ENCODE measurements around the gene SDK2. TPM values are rescaled to one million over a fixed set of nuclear protein-coding genes. Genes with fewer than 3 reads are reported as not detected.

SDK2 gene
- total and polyA plus RNA-seq, 2 experiments from 2014 or later = 0.74 to 5.1 TPM

DNA sequence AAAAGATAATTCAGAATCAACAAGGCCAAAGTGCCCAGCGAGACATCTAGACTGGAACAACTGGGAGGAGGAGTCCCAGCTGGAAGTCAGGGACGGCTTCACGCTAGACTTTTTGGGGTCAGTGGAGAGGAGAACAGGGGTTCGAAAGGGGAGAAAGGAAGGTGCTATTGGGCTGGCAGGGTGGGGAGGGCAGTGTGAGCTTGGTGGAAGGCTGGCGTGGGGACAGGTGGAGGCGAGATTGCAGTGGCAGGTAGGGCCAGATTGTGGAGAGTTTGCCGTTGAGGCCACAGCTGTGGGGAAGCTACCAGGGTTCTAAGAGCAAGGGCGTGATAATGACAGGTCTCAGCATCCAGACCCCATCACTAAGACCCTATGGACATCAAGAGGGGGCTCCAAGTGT lies 10.5 kb downstream of the SDK2 start:
- H3K36me3 ChIP-seq (ENCODE audit: insufficient read depth) = no peaks in the 10 kb centered on the region
- DNase-seq (ENCODE audit: low spot score) (no peak), ATAC-seq (no peak)
- Mint-ChIP-seq H3K9me3 (no peaks in the 10 kb centered on the region; the same call in 2 of the 3 replicates), H3K36me3 (ENCODE audit: low read depth) (no peaks in the 10 kb centered on the region), H3K4me3 (no peak overlapping the region), H3K27me3 (ENCODE audit: insufficient read depth, low read depth, poor library complexity) (peaks cover 10% of the 10 kb centered on the region), H3K27ac (no peak overlapping the region), H3K4me1 (no peaks in the 10 kb centered on the region; the same call in 2 of the 3 replicates)
- no peak overlapping the region for H3K27ac ChIP-seq (ENCODE audit: low read depth)
- TF ChIP-seq POLR2AphosphoS5 (IDR thresholded peaks at IDR 0.05; ENCODE audit: low read depth) = no peak
- TF ChIP-seq, protein P1, sequence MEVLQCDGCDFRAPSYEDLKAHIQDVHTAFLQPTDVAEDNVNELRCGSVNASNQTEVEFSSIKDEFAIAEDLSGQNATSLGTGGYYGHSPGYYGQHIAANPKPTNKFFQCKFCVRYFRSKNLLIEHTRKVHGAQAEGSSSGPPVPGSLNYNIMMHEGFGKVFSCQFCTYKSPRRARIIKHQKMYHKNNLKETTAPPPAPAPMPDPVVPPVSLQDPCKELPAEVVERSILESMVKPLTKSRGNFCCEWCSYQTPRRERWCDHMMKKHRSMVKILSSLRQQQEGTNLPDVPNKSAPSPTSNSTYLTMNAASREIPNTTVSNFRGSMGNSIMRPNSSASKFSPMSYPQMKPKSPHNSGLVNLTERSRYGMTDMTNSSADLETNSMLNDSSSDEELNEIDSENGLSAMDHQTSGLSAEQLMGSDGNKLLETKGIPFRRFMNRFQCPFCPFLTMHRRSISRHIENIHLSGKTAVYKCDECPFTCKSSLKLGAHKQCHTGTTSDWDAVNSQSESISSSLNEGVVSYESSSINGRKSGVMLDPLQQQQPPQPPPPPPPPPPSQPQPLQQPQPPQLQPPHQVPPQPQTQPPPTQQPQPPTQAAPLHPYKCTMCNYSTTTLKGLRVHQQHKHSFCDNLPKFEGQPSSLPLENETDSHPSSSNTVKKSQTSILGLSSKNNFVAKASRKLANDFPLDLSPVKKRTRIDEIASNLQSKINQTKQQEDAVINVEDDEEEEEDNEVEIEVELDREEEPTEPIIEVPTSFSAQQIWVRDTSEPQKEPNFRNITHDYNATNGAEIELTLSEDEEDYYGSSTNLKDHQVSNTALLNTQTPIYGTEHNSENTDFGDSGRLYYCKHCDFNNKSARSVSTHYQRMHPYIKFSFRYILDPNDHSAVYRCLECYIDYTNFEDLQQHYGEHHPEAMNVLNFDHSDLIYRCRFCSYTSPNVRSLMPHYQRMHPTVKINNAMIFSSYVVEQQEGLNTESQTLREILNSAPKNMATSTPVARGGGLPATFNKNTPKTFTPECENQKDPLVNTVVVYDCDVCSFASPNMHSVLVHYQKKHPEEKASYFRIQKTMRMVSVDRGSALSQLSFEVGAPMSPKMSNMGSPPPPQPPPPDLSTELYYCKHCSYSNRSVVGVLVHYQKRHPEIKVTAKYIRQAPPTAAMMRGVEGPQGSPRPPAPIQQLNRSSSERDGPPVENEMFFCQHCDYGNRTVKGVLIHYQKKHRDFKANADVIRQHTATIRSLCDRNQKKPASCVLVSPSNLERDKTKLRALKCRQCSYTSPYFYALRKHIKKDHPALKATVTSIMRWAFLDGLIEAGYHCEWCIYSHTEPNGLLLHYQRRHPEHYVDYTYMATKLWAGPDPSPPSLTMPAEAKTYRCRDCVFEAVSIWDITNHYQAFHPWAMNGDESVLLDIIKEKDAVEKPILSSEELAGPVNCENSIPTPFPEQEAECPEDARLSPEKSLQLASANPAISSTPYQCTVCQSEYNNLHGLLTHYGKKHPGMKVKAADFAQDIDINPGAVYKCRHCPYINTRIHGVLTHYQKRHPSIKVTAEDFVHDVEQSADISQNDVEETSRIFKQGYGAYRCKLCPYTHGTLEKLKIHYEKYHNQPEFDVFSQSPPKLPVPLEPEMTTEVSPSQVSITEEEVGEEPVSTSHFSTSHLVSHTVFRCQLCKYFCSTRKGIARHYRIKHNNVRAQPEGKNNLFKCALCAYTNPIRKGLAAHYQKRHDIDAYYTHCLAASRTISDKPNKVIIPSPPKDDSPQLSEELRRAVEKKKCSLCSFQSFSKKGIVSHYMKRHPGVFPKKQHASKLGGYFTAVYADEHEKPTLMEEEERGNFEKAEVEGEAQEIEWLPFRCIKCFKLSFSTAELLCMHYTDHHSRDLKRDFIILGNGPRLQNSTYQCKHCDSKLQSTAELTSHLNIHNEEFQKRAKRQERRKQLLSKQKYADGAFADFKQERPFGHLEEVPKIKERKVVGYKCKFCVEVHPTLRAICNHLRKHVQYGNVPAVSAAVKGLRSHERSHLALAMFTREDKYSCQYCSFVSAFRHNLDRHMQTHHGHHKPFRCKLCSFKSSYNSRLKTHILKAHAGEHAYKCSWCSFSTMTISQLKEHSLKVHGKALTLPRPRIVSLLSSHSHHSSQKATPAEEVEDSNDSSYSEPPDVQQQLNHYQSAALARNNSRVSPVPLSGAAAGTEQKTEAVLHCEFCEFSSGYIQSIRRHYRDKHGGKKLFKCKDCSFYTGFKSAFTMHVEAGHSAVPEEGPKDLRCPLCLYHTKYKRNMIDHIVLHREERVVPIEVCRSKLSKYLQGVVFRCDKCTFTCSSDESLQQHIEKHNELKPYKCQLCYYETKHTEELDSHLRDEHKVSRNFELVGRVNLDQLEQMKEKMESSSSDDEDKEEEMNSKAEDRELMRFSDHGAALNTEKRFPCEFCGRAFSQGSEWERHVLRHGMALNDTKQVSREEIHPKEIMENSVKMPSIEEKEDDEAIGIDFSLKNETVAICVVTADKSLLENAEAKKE (CRISPR knock-in tag; IDR thresholded peaks at IDR 0.05) = no peak
- TF ChIP-seq EZH2 (IDR thresholded peaks at IDR 0.05; ENCODE audit: low read depth, unreplicated experiment) = no peak
- TF ChIP-seq, protein P2, sequence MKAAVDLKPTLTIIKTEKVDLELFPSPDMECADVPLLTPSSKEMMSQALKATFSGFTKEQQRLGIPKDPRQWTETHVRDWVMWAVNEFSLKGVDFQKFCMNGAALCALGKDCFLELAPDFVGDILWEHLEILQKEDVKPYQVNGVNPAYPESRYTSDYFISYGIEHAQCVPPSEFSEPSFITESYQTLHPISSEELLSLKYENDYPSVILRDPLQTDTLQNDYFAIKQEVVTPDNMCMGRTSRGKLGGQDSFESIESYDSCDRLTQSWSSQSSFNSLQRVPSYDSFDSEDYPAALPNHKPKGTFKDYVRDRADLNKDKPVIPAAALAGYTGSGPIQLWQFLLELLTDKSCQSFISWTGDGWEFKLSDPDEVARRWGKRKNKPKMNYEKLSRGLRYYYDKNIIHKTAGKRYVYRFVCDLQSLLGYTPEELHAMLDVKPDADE (IDR thresholded peaks at IDR 0.05) = no peak
- TF ChIP-seq, protein P3, sequence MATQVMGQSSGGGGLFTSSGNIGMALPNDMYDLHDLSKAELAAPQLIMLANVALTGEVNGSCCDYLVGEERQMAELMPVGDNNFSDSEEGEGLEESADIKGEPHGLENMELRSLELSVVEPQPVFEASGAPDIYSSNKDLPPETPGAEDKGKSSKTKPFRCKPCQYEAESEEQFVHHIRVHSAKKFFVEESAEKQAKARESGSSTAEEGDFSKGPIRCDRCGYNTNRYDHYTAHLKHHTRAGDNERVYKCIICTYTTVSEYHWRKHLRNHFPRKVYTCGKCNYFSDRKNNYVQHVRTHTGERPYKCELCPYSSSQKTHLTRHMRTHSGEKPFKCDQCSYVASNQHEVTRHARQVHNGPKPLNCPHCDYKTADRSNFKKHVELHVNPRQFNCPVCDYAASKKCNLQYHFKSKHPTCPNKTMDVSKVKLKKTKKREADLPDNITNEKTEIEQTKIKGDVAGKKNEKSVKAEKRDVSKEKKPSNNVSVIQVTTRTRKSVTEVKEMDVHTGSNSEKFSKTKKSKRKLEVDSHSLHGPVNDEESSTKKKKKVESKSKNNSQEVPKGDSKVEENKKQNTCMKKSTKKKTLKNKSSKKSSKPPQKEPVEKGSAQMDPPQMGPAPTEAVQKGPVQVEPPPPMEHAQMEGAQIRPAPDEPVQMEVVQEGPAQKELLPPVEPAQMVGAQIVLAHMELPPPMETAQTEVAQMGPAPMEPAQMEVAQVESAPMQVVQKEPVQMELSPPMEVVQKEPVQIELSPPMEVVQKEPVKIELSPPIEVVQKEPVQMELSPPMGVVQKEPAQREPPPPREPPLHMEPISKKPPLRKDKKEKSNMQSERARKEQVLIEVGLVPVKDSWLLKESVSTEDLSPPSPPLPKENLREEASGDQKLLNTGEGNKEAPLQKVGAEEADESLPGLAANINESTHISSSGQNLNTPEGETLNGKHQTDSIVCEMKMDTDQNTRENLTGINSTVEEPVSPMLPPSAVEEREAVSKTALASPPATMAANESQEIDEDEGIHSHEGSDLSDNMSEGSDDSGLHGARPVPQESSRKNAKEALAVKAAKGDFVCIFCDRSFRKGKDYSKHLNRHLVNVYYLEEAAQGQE (IDR thresholded peaks at IDR 0.05; ENCODE audit: unreplicated experiment) = no peak
- TF ChIP-seq, protein P4, sequence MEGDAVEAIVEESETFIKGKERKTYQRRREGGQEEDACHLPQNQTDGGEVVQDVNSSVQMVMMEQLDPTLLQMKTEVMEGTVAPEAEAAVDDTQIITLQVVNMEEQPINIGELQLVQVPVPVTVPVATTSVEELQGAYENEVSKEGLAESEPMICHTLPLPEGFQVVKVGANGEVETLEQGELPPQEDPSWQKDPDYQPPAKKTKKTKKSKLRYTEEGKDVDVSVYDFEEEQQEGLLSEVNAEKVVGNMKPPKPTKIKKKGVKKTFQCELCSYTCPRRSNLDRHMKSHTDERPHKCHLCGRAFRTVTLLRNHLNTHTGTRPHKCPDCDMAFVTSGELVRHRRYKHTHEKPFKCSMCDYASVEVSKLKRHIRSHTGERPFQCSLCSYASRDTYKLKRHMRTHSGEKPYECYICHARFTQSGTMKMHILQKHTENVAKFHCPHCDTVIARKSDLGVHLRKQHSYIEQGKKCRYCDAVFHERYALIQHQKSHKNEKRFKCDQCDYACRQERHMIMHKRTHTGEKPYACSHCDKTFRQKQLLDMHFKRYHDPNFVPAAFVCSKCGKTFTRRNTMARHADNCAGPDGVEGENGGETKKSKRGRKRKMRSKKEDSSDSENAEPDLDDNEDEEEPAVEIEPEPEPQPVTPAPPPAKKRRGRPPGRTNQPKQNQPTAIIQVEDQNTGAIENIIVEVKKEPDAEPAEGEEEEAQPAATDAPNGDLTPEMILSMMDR (conservative IDR thresholded peaks at IDR 0.05; ENCODE audit: low read depth in 2 of 2) = no peak
- TF ChIP-seq JUNB (IDR thresholded peaks at IDR 0.05; ENCODE audit: unreplicated experiment) = no peak
- TF ChIP-seq ZNF331 (CRISPR knock-in tag; IDR thresholded peaks at IDR 0.05; ENCODE audit: low read depth) = no peak
- TF ChIP-seq NANOG (IDR thresholded peaks at IDR 0.05; ENCODE audit: borderline replicate concordance) = no peak
- no peak for TF ChIP-seq CREB1 (CRISPR knock-in tag; IDR thresholded peaks at IDR 0.05; ENCODE audit: low read depth)
- no peak for TF ChIP-seq ZNF114 (CRISPR knock-in tag; IDR thresholded peaks at IDR 0.05)
- TF ChIP-seq EZH2phosphoT487 (IDR thresholded peaks at IDR 0.05; ENCODE audit: unreplicated experiment) = no peak
- no peak for TF ChIP-seq STAT1 (IDR thresholded peaks at IDR 0.05; ENCODE audit: unreplicated experiment)
- no peak overlapping the region for H3K4me2 ChIP-seq
- H3K4me1 ChIP-seq (ENCODE audit: insufficient read depth) = no peaks in the 10 kb centered on the region
- H3K27me3 ChIP-seq (ENCODE audit: insufficient read depth) = no peaks in the 10 kb centered on the region
- no peak overlapping the region for H3K4me3 ChIP-seq
- H3K9me2 ChIP-seq (ENCODE audit: insufficient read depth) = no peaks in the 10 kb centered on the region
- no peak overlapping the region for H2AFZ ChIP-seq
- H3F3A ChIP-seq (replicated peaks; ENCODE audit: low read depth) = no peaks in the 10 kb centered on the region
- no peaks in the 10 kb centered on the region for H4K20me1 ChIP-seq (replicated peaks; ENCODE audit: insufficient read depth)
- no peaks in the 10 kb centered on the region for H3K79me2 ChIP-seq (replicated peaks; ENCODE audit: insufficient read depth)
